ENCODE results near the gene NEK6. TPM values are rescaled to one million over a fixed set of nuclear protein-coding genes. Genes with fewer than 3 reads are reported as not detected.

NEK6 gene
- total RNA-seq, 8 experiments from 2014 or later, result 2.4 to 33.4 (median 7.2) TPM

- ATAC-seq (replicated peaks in 6 of 8), result no peak
- 83 to 100% (median 100%) methylated on average over 1 of the region's 5 CpGs; no CpG with 5 or more reads in 7 of the 10 experiments for WGBS, 10 experiments
- peaks cover 0 to 4% of the 10 kb centered on the region in 2 donors for H3K4me1 ChIP-seq (replicated peaks in 1 of 2)
- H3K27ac ChIP-seq, result no peak overlapping the region
- H3K4me3 ChIP-seq, result no peak overlapping the region
- in situ Hi-C loops (cut with MboI; ENCODE audit: low pct_unique_long_range_greater_than_20kb in 2 of 9, low sequenced_read_pairs in 9 of 9, unreplicated experiment in 9 of 9), result loop anchor here in 3 of 9 experiments (25.0 kb wide), 2 partner anchors 99 to 174 kb away; no protein-coding TSS in a partner anchor
These were observed 53.5 kb downstream of the NEK6 start for GRCh38 chr9:124311283-124311682.

GRCh38 chr9:124312290-124313265, 54.8 kb downstream of the NEK6 start:
- no peak for ATAC-seq (replicated peaks in 6 of 8)
- H3K27ac ChIP-seq, result no peak overlapping the region
- H3K4me3 ChIP-seq, result no peak overlapping the region
- no peaks in the 10 kb centered on the region for H3K4me1 ChIP-seq (replicated peaks in 1 of 2)
- in situ Hi-C loops (cut with MboI; ENCODE audit: low pct_unique_long_range_greater_than_20kb in 2 of 9, low sequenced_read_pairs in 9 of 9, unreplicated experiment in 9 of 9), result loop anchor here in 3 of 9 experiments (25.0 kb wide), 2 partner anchors 100 to 175 kb away; no protein-coding TSS in a partner anchor
- WGBS, 10 experiments, result 76 to 100% (median 85%) methylated on average over 3 to 25 of the region's 27 CpGs; no CpG with 5 or more reads in 2 of the 10 experiments

DNA sequence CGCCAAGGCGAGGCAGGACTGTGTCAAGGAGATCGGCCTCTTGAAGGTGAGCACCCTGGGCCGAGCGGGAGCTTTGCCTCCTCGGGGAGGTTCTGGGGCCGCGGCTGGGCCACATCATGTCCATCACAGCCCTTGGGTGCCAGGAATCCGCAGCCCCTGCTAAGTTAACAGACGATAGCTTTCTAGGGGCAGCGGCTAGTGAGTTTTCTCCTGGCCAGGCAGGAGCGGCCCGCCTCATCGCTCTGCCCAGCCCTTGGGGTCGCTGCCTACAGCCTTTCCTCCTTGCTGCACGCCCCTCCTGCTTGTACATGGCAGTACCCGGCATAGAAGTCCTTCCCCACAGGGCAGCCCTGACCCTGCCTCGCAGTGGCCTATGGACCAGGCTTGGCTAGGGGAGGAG, 56.2 kb downstream of the NEK6 start:
- ATAC-seq (replicated peaks in 6 of 8), result no peak
- Histone ChIP-seq H3K4me3 (no peak overlapping the region), H3K27ac (no peak overlapping the region), H3K4me1 (replicated peaks in 1 of 2) (no peaks in the 10 kb centered on the region)
- in situ Hi-C loops (cut with MboI; ENCODE audit: low pct_unique_long_range_greater_than_20kb in 2 of 9, low sequenced_read_pairs in 9 of 9, unreplicated experiment in 9 of 9), result loop anchor here in 3 of 9 experiments (25.0 kb wide), 2 partner anchors 102 to 177 kb away; no protein-coding TSS in a partner anchor
- 80 to 100% (median 88%) methylated on average over 1 to 4 of the region's 18 CpGs; no CpG with 5 or more reads in 6 of the 10 experiments for WGBS, 10 experiments

- Histone ChIP-seq H3K4me1 (replicated peaks in 1 of 2) (no peaks in the 10 kb centered on the region), H3K27ac (no peak overlapping the region), H3K4me3 (no peak overlapping the region)
- no peak for ATAC-seq (replicated peaks in 6 of 8)
- in situ Hi-C loops (cut with MboI; ENCODE audit: low pct_unique_long_range_greater_than_20kb in 2 of 9, low sequenced_read_pairs in 9 of 9, unreplicated experiment in 9 of 9), result loop anchor here in 3 of 9 experiments (25.0 kb wide), 2 partner anchors 104 to 179 kb away; no protein-coding TSS in a partner anchor
- 82 to 97% (median 96%) methylated on average over 4 to 10 of the region's 16 CpGs; no CpG with 5 or more reads in 6 of the 10 experiments for WGBS, 10 experiments
These were observed 58.1 kb downstream of the NEK6 start for GRCh38 chr9:124315882-124316281.

DNA sequence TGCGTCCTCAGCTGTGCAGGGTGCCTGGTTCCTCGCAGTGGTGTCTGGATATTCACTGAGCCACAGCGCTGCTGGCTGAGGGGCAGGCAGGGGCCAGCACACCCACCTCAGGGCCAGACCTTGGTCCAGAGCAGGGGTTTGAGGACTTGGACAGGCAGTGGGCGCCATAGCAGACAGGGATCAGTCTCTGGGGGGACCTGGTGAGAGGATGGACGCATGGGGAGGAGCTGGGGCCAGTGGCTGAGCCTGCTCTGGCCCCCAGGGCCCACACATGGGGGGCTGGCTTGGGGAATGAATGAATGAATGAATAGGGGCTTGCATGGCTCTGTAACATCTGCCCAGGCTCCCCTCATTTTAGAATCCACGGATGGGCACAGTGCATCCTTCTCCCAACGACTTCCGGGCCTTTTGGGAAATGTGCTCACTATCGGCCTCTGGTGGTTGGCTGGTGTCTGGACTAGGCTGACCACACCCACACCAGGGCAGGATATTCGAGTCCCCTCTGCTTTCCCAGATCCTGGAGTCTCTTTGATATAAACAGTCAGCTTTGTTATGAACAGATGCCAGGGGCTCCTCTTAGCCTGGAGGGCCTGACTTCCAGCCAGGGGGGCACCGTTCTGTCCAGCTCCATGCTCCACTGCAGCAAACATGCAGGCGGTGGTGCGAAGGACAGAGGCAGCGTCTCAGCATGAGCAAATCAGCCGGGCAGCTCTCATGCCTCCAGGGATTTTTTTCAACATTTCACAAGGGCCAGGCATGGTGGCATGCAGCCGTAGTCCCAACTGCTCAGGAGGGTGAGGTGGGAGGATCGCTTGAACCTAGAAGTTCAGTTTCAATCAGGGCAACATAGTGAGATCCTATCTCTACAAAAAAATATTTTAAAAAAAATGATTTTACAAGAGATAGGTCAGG, 62.6 kb downstream of the NEK6 start:
- Histone ChIP-seq H3K27ac (no peak overlapping the region), H3K4me1 (replicated peaks in 1 of 2) (no peaks in the 10 kb centered on the region), H3K4me3 (no peak overlapping the region)
- ATAC-seq (replicated peaks in 6 of 8), result peak; percentile 81 to 99 (median 88)
- WGBS, 10 experiments, result 50 to 100% (median 81%) methylated on average over 4 to 8 of the region's 17 CpGs; no CpG with 5 or more reads in 5 of the 10 experiments
- in situ Hi-C loops (cut with MboI; ENCODE audit: low pct_unique_long_range_greater_than_20kb in 2 of 9, low sequenced_read_pairs in 9 of 9, unreplicated experiment in 9 of 9), result loop anchor here in 3 of 9 experiments (25.0 kb wide), 2 partner anchors 108 to 183 kb away; no protein-coding TSS in a partner anchor

DNA sequence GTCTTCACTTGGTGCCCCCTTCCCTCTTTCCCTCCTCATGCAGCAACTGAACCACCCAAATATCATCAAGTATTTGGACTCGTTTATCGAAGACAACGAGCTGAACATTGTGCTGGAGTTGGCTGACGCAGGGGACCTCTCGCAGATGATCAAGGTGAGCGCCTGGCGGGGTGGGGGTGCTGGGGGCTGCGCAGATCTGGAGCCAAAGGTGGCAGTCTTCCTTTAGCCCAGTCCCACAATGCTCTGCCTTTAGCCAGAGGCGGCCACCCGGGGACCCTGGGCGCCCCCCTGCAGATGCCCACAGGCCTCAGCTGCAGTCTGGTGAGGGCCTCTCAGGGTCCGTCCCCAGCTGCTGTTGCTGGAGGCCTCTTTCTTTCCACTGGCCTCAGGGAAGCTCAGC, 63.7 kb downstream of the NEK6 start:
- WGBS, 10 experiments, result 72 to 100% (median 88%) methylated on average over 2 to 7 of the region's 12 CpGs; no CpG with 5 or more reads in 6 of the 10 experiments
- no peak overlapping the region for H3K27ac ChIP-seq
- in situ Hi-C loops (cut with MboI; ENCODE audit: low pct_unique_long_range_greater_than_20kb in 2 of 9, low sequenced_read_pairs in 9 of 9, unreplicated experiment in 9 of 9), result loop anchor here in 3 of 9 experiments (25.0 kb wide), 2 partner anchors 109 to 184 kb away; no protein-coding TSS in a partner anchor
- no peaks in the 10 kb centered on the region for H3K4me1 ChIP-seq (replicated peaks in 1 of 2)
- no peak overlapping the region for H3K4me3 ChIP-seq
- ATAC-seq (replicated peaks in 6 of 8), result no peak

- Histone ChIP-seq H3K4me1 (replicated peaks in 1 of 2) (no peaks in the 10 kb centered on the region), H3K4me3 (no peak overlapping the region), H3K27ac (no peak overlapping the region)
- ATAC-seq (replicated peaks in 6 of 8), result no peak
- 20 to 100% (median 69%) methylated on average over 1 to 3 of the region's 4 CpGs; no CpG with 5 or more reads in 7 of the 10 experiments for WGBS, 10 experiments
- in situ Hi-C loops (cut with MboI; ENCODE audit: low pct_unique_long_range_greater_than_20kb in 2 of 9, low sequenced_read_pairs in 9 of 9, unreplicated experiment in 9 of 9), result loop anchor here in 3 of 9 experiments (25.0 kb wide), 2 partner anchors 110 to 185 kb away; no protein-coding TSS in a partner anchor
These were observed 64.2 kb downstream of the NEK6 start for GRCh38 chr9:124321935-124322334.

DNA sequence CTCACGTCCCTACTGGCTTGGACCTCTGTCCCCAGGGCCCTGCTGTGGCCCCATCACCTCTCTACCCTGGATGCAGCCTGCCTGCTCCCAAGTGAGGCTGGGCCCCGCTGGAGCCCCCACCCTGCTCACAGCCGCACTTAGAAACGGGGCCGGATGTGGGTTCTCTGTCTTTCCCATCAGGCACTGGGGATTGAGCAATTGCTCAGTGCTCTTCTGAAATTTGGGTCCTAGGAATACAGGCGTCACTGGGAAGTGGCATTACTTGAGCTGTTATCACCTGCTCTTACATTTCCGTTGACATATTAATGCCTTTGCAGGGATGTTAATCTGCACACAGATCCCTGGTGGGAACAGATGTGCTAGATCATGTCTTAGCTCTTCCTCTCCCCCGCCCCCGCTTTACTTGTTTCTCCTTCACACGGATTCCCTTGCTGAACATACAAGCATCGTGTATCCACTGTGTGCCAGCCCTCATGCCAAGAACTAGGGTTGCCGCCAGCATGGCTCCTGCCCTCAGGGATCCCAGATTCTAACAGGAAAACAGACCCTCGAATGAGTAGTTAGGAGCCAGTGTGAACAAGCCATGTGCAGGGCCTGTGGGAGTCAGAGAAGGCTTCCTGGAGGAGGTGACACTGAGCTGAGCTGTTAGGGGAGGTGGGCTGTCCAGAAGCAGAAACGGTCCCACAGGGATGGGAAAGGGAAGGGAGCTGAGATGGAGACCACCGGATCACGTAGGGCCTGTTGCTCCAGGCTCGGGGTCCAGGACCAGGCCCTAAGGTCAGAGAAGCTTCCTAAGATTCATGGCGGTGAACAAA, 65.1 kb downstream of the NEK6 start:
- WGBS, 10 experiments, result 80 to 100% (median 89%) methylated on average over 3 to 11 of the region's 18 CpGs; no CpG with 5 or more reads in 2 of the 10 experiments
- no peak overlapping the region for H3K4me3 ChIP-seq
- in situ Hi-C loops (cut with MboI; ENCODE audit: low pct_unique_long_range_greater_than_20kb in 2 of 9, low sequenced_read_pairs in 9 of 9, unreplicated experiment in 9 of 9), result loop anchor here in 3 of 9 experiments (25.0 kb wide), 2 partner anchors 111 to 186 kb away; no protein-coding TSS in a partner anchor
- ATAC-seq (replicated peaks in 6 of 8), result no peak
- H3K27ac ChIP-seq, result no peak overlapping the region
- H3K4me1 ChIP-seq (replicated peaks in 1 of 2), result no peaks in the 10 kb centered on the region

DNA sequence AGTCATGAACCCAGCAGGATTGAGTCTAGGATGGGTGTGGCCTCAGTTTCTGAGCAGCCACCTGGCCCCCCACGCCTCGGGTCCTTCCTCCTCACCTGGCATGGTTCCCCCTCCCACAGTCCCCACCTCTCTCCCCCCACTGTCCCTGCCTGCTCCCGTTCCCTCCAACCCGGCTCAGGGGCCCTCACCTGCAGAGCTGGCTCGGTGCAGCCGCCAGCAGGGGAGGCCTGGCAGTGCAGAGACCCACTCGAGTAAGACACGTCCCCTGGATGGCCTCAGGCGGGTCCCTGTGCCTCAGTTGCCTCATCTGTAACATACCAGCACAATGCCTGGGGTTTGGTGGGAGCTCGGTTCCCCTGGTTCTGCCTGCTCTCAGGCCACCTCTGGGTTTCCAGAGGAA, 66.2 kb downstream of the NEK6 start:
- ATAC-seq (replicated peaks in 6 of 8), result no peak
- H3K27ac ChIP-seq, result no peak overlapping the region
- 100% methylated on average over 1 of the region's 10 CpGs; no CpG with 5 or more reads in 9 of the 10 experiments for WGBS, 10 experiments
- in situ Hi-C loops (cut with MboI; ENCODE audit: low pct_unique_long_range_greater_than_20kb in 2 of 9, low sequenced_read_pairs in 9 of 9, unreplicated experiment in 9 of 9), result loop anchor here in 3 of 9 experiments (25.0 kb wide), 2 partner anchors 112 to 187 kb away; no protein-coding TSS in a partner anchor
- no peak overlapping the region for H3K4me3 ChIP-seq
- no peaks in the 10 kb centered on the region for H3K4me1 ChIP-seq (replicated peaks in 1 of 2)

DNA sequence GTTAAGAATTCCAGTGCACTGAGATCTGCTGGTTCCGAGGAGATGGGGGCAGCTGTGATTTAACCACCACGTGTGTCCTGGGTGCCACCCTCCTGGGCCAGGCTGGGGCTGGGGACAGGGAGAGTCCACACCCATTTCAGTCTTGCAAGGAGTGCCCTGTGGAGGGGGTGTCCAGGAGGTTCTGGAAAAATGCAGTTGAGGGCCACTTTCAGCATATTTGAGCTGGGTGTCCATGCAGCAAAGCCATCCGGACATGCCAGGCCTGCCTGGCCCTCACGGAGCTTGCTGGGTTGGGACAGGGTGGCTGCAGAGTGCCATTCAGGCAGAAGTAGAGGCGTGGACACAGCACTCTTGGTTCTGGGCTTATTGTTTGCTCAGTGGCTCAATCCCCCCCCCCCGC, 68.1 kb downstream of the NEK6 start:
- Histone ChIP-seq H3K4me1 (replicated peaks in 1 of 2) (peaks cover 7 to 13% of the 10 kb centered on the region in 2 donors), H3K27ac (no peak overlapping the region), H3K4me3 (no peak overlapping the region)
- ATAC-seq (replicated peaks in 6 of 8), result no peak
- in situ Hi-C loops (cut with MboI; ENCODE audit: low pct_unique_long_range_greater_than_20kb in 2 of 9, low sequenced_read_pairs in 9 of 9, unreplicated experiment in 9 of 9), result no loop called here
- 95 to 100% (median 100%) methylated on average over 1 to 4 of the region's 6 CpGs; no CpG with 5 or more reads in 7 of the 10 experiments for WGBS, 10 experiments

- no peak for ATAC-seq (replicated peaks in 6 of 8)
- Histone ChIP-seq H3K4me3 (no peak overlapping the region), H3K4me1 (replicated peaks in 1 of 2) (peaks cover 7 to 13% of the 10 kb centered on the region in 2 donors), H3K27ac (no peak overlapping the region)
- in situ Hi-C loops (cut with MboI; ENCODE audit: low pct_unique_long_range_greater_than_20kb in 2 of 9, low sequenced_read_pairs in 9 of 9, unreplicated experiment in 9 of 9), result no loop called here
- 90 to 100% (median 95%) methylated on average over 1 to 8 of the region's 21 CpGs; no CpG with 5 or more reads in 6 of the 10 experiments for WGBS, 10 experiments
These were observed 68.6 kb downstream of the NEK6 start for GRCh38 chr9:124326378-124326777.

All from motor neuron (in vitro differentiated cells).